ENCODE measurements around the gene NRXN3.

The NRXN3 gene

GRCh38 chr14:78667141-78667540 is 497.0 kb downstream of the NRXN3 start:
- TF ChIP-seq CTCF (IDR thresholded peaks at IDR 0.05; ENCODE audit: low read depth, low read length), result no peak
- no peak overlapping the region for H3K4me3 ChIP-seq (ENCODE audit: low read depth, low read length)

- TF ChIP-seq CTCF (IDR thresholded peaks at IDR 0.05; ENCODE audit: low read depth, low read length), result no peak
- H3K4me3 ChIP-seq (ENCODE audit: low read depth, low read length), result no peak overlapping the region
Observed at GRCh38 chr14:78673845-78674244, 503.7 kb downstream of the NRXN3 start.

GRCh38 chr14:78674820-78675219 is 504.6 kb downstream of the NRXN3 start:
- no peak overlapping the region for H3K4me3 ChIP-seq (ENCODE audit: low read depth, low read length)

GRCh38 chr14:78683206-78683605 is 513.0 kb downstream of the NRXN3 start:
- TF ChIP-seq CTCF (IDR thresholded peaks at IDR 0.05; ENCODE audit: low read depth, low read length), result no peak

More at GRCh38 chr14:78674820-78675219, 504.6 kb downstream of the NRXN3 start:
- TF ChIP-seq CTCF (IDR thresholded peaks at IDR 0.05; ENCODE audit: low read depth, low read length), result no peak

GRCh38 chr14:78683981-78684380 is 513.8 kb downstream of the NRXN3 start:
- H3K4me3 ChIP-seq (ENCODE audit: low read depth, low read length), result no peak overlapping the region
- TF ChIP-seq CTCF (IDR thresholded peaks at IDR 0.05; ENCODE audit: low read depth, low read length), result no peak

More at GRCh38 chr14:78683206-78683605, 513.0 kb downstream of the NRXN3 start:
- H3K4me3 ChIP-seq (ENCODE audit: low read depth, low read length), result no peak overlapping the region

GRCh38 chr14:78688503-78688902 is 518.3 kb downstream of the NRXN3 start:
- TF ChIP-seq CTCF (IDR thresholded peaks at IDR 0.05; ENCODE audit: low read depth, low read length), result no peak
- no peak overlapping the region for H3K4me3 ChIP-seq (ENCODE audit: low read depth, low read length)

GRCh38 chr14:78690836-78691235 is 520.7 kb downstream of the NRXN3 start:
- no peak overlapping the region for H3K4me3 ChIP-seq (ENCODE audit: low read depth, low read length)
- no peak for TF ChIP-seq CTCF (IDR thresholded peaks at IDR 0.05; ENCODE audit: low read depth, low read length)

Measured in WI38 (cell line).